22Rv1 (cell line): ENCODE data around the gene CPA1.

ENCODE experiments used
- ZFX ChIP-seq: fragments of 450-650 bp; IDR thresholded peaks from 2 replicates; pipeline ENCODE4 v1.6.1; 2017; ENCODE audit warnings: antibody characterized with exemption, borderline replicate concordance
- TF ChIP-seq, protein P1 (sequence below): fragments of 450-650 bp; IDR thresholded peaks from 2 replicates; pipeline ENCODE4 v1.5.1; 2017; ENCODE audit warnings: mild to moderate bottlenecking

DNA sequence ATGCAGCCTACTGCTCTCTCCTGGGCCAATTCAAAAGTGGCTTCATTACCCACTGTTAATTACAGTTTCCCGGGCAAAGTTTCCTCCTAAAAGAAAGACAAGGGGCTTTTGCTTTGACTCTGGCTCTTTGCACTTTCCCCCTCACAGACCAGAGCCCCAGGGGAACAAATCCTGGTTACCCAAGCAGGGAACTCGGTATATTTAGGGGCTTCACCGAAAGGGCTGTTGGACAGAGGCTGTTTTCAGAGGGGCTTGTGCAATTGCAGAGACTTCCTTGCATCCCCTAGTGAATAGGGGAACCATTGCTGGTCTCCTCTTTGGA, 7.0 kb downstream of the CPA1 start:
- TF ChIP-seq, protein P1, sequence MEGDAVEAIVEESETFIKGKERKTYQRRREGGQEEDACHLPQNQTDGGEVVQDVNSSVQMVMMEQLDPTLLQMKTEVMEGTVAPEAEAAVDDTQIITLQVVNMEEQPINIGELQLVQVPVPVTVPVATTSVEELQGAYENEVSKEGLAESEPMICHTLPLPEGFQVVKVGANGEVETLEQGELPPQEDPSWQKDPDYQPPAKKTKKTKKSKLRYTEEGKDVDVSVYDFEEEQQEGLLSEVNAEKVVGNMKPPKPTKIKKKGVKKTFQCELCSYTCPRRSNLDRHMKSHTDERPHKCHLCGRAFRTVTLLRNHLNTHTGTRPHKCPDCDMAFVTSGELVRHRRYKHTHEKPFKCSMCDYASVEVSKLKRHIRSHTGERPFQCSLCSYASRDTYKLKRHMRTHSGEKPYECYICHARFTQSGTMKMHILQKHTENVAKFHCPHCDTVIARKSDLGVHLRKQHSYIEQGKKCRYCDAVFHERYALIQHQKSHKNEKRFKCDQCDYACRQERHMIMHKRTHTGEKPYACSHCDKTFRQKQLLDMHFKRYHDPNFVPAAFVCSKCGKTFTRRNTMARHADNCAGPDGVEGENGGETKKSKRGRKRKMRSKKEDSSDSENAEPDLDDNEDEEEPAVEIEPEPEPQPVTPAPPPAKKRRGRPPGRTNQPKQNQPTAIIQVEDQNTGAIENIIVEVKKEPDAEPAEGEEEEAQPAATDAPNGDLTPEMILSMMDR = no peak
- no peak for TF ChIP-seq ZFX
